HG02759 (cell line): ENCODE data around the gene CD8B2.
A peak's percentile ranks its signal among the peaks of the same experiment; 100 is the strongest.
"Not testable (repeated sequence)": the region's sequence is repeated elsewhere in the genome, so short reads cannot be mapped to it uniquely, and the experiment has no call there.

Source experiments
- ATAC-seq: cut with Tn5 transposase; IDR thresholded peaks from one replicate; pipeline ENCODE4 v1.9.1; 2021; ENCODE audit warnings: mild to moderate bottlenecking, moderate library complexity; ENCODE audit not compliant: unreplicated experiment

Gene CD8B2

DNA sequence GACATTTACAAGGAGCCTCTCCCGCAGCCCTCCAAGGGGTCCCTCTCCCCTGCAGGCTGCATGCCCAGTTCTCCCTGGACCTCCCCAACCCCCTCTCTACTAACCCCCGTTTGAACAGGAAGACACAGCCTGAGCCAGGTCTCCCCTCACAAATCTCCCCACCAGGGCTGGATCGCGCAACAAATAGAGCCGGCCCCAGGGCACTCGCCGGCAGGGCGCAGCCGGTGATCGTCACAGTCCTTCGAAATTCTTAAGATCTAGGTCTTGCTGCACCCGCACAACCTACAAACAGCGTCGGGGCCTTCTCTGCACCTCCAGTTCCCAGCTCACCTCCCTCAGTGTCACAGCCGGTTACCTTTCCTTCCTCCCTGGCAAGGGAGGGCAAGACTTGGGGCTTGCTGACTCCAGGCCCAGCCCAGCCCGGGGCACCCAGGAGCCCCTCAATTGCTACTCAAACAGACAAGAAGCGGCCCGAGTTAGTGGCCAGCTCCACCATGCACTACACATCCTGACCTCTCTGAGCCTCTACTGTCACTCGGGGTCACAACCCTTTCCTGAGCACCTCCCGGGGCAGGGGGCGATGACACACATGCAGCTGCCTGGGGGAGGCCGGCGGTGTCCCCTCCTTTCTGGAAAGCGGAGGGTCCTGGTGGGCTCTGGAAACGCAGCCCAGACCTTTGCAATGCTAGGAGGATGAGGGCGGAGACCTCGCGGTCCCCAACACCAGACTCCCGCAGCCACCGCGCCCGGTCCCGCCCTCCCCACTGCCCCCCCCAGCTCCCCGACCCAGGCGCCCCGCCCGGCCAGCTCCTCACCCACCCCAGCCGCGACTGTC, at the start of gene CD8B2:
CD8B2 (plus strand) TSS at position 814 of the 835 bp plus-strand sequence. CDS start 63 bp downstream, outside the sequence.
- ATAC-seq = not testable (repeated sequence)

- not testable (repeated sequence) for ATAC-seq
Observed at GRCh38 chr2:106461882-106462281, 25.3 kb upstream of the CD8B2 start.

DNA sequence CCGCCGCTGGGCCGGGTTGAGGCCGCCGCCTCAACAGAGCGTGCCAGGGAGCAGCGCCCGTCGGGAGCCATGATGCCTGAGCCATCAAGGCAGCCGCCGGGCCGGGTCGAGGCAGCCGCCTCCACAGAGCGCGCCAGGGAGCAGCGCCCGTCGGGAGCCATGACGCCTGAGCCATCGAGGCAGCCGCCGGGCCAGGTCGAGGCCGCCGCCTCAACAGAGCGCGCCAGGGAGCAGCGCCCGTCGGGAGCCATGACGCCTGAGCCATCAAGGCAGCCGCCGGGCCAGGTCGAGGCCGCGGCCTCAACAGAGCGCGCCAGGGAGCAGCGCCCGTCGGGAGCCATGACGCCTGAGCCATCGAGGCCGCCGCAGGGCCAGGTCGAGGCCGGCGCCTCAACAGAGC, 19.6 kb upstream of the CD8B2 start:
- ATAC-seq = not testable (repeated sequence)

GRCh38 chr2:106468107-106468506, 19.1 kb upstream of the CD8B2 start, which contains the start of gene RGPD3:
Gene RGPD3, minus strand, starts transcription at chr2:106468413. Its CDS starts 125 bp downstream, at chr2:106468288.
- not testable (repeated sequence) for ATAC-seq

- ATAC-seq = peak; percentile 63
Observed at GRCh38 chr2:106470658-106471057, 16.5 kb upstream of the CD8B2 start.

GRCh38 chr2:106477647-106478046, 9.5 kb upstream of the CD8B2 start:
- not testable (repeated sequence) for ATAC-seq

GRCh38 chr2:106479563-106479962, 7.6 kb upstream of the CD8B2 start:
- ATAC-seq = not testable (repeated sequence)

- not testable (repeated sequence) for ATAC-seq
Observed at GRCh38 chr2:106487386-106488191, 425 bp downstream of the CD8B2 start.

DNA sequence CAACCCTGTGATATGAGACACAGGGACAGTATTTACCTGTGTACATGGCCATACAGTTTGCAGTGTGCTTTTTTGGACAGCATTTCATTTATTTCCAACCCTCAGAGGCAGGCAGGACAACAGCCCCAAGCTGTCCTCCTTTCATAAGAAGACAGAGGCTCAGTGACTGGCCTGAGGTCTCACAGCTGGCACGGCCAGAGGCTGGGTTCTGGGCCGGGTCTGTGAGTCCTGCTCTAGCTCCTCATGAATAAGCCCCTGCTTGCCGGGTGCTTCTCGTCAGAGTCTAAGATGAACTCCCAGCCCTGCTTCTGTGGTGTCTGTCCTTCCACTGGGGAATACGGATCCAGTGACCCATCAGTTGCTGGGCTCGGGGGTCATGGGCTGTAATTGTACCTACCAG, 2.5 kb downstream of the CD8B2 start:
- ATAC-seq = not testable (repeated sequence)

GRCh38 chr2:106492399-106492798, 5.2 kb downstream of the CD8B2 start:
- ATAC-seq = not testable (repeated sequence)

- ATAC-seq = not testable (repeated sequence)
Observed at GRCh38 chr2:106492913-106493312, 5.7 kb downstream of the CD8B2 start.

- ATAC-seq = not testable (repeated sequence)
Observed at GRCh38 chr2:106498549-106498948, 11.4 kb downstream of the CD8B2 start.

DNA sequence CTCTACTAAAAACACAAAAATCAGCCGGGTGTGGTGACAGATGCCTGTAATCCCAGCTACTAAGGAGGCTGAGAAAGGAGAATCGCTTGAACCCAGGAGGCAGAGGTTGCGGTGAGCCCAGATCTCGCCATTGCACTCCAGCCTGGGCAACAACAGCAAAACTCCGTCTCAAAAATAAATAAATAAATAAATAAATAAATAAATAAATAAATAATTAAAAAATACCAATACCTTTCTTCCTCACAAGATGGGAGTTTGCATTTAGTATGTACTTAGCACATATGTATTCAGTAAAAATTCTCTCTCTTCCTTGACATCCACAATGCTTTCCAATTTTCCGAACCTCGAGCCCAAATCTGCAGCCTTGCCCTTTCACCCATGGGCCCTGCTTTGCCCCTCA, 13.2 kb downstream of the CD8B2 start:
- ATAC-seq = not testable (repeated sequence)

DNA sequence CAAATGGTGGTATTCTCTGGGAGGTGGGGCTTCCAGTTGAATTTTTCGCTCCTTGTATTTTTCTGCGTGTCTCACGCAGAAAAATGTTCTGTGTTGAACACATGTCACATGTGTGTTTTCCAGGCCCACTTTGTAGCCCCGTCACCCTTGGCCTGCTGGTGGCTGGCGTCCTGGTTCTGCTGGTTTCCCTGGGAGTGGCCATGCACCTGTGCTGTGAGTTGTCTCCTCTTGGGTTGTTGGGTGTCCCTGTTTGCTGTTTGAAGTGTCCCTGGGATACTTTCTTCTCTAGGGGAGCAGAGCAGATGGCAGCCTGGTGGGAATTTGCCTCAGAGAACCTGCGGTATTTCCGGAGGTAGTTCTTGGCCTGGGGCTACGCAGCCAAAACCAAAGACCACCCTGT, 15.2 kb downstream of the CD8B2 start:
- not testable (repeated sequence) for ATAC-seq

GRCh38 chr2:106504192-106504591, 17.0 kb downstream of the CD8B2 start:
- not testable (repeated sequence) for ATAC-seq

DNA sequence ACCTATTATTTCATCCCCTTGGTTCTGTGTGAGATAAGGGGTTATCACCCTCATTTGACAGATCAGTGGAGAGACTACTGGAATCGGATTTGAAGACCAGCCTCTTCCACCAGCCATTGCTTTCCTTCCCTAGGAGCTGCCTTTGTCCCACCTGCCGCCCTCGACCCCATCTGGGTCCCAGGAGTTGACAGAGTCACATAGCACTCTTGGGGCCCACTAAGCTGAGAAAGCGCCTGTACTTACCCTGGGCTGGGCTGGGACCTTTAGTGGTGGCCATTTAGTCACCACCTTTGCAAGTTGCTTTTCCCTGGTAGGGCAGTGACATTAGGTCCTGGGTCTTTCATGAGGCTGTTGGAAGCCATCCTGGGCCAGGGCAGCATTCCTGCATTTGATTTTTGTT, 17.6 kb downstream of the CD8B2 start:
- ATAC-seq = not testable (repeated sequence)

DNA sequence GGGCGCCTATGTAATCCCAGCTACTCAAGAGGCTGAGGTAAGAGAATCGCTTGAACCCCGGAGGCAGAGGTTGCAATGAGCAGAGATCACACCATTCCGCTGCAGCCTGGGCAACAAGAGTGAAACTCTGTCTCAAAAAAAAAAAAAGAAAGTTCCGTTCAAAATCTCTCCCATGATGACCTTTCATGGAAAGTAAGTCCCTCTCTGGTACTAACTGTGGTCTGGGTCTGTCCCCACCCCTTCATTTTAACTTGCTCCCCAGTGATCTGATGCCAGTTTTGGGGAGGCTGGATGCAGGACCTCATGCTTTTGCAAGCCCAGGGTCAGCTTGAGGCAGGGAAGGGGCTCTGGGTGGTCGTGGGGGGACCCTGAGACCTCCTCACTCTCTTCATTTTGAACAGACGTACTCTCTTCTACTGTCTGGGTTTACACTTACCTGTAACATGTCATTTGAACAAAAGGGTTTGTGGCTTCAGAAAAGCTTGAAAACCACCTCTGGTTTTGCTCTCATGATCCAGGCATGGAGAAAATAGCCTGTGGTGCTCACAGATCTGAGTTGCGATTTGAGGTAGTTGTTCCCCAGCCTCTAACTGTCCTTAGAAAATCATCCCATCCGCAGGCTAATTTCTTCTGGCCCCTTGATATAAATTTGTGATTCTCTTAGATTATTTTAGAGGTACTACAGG, 19.0 kb downstream of the CD8B2 start:
- ATAC-seq = not testable (repeated sequence)

DNA sequence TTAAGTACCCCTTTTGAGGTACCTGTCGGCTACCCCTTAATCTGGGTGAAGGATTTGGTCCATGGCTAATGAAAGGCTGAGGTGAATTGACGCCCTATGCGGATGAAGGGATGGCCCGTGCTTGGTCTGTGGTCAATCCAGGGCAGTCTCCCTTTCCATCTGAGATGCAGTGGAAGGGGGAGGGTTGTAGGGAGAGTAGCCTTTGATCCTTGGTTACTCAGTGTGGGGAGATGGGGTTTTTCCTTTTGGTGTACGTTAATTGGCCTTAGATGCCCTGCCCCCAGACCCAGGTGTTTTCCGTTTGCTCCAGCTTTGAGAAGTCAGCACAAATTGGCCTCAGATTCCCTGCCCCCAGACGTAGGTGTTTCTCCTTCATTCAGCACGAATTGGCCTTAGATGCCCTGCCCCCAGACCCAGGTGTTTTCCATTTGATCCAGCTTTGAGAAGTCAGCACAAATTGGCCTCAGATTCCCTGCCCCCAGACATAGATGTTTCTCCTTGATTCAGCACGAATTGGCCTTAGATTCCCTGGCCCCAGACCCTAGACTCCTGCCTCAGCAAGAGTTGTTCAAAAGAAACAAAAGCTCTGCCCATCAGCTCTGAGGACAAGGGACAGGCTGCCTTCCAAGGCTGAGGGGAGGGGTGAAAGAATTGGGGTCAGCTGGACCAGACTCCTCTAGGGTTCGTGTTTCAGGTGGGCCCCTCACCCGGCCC, 21.7 kb downstream of the CD8B2 start:
- ATAC-seq = not testable (repeated sequence)

- ATAC-seq = not testable (repeated sequence)
Observed at GRCh38 chr2:106509374-106509770, 22.2 kb downstream of the CD8B2 start.

DNA sequence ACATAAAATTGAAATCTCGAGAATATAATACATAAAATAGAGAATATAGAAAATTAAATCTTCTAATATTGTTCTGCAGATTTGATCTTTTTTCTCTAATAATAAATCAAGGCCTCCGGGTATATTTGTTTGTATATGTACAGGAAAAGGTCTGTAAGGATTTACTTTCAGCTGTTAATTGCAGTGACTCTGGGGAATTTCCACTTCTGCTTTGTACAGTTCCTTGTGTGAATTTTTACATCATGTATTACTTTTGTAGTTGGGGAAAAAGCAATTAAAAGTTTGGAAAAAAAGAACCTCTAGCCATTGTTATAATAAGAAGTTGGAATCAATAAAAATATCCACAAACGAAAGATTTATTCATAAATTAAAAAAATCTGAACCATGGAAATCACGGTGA, 23.6 kb downstream of the CD8B2 start:
- not testable (repeated sequence) for ATAC-seq
